ENCODE results near the gene FAM135A.

DNA sequence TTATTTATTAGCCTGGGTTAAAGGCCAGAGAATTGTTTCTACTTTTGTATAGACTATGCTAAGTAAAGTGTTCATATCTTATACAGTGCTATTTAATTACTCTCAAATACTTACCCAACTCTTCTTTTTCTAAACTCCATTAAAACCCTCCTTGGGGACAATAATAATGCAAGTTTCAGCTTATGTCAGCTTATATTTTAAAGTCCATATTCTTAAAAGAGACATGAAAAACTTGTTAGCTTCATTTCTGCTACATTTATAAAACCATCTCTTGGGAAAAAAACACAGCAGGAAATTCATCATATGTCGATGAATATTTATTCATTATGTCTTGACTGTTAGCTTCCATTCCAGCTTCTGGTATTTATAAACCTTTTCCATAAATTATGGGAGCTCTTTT, 81.5 kb downstream of the FAM135A start:
- no peak for TF ChIP-seq ZNF416 (tag by site-specific recombination; IDR thresholded peaks at IDR 0.05)
- TF ChIP-seq, protein P1, sequence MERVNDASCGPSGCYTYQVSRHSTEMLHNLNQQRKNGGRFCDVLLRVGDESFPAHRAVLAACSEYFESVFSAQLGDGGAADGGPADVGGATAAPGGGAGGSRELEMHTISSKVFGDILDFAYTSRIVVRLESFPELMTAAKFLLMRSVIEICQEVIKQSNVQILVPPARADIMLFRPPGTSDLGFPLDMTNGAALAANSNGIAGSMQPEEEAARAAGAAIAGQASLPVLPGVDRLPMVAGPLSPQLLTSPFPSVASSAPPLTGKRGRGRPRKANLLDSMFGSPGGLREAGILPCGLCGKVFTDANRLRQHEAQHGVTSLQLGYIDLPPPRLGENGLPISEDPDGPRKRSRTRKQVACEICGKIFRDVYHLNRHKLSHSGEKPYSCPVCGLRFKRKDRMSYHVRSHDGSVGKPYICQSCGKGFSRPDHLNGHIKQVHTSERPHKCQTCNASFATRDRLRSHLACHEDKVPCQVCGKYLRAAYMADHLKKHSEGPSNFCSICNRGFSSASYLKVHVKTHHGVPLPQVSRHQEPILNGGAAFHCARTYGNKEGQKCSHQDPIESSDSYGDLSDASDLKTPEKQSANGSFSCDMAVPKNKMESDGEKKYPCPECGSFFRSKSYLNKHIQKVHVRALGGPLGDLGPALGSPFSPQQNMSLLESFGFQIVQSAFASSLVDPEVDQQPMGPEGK (tag by site-specific recombination; IDR thresholded peaks at IDR 0.05): no peak
- TF ChIP-seq ZNF155 (tag by site-specific recombination; IDR thresholded peaks at IDR 0.05): no peak
- no peak for TF ChIP-seq ZFP41 (tag by site-specific recombination; IDR thresholded peaks at IDR 0.05; ENCODE audit: borderline replicate concordance)
- TF ChIP-seq, protein P2, sequence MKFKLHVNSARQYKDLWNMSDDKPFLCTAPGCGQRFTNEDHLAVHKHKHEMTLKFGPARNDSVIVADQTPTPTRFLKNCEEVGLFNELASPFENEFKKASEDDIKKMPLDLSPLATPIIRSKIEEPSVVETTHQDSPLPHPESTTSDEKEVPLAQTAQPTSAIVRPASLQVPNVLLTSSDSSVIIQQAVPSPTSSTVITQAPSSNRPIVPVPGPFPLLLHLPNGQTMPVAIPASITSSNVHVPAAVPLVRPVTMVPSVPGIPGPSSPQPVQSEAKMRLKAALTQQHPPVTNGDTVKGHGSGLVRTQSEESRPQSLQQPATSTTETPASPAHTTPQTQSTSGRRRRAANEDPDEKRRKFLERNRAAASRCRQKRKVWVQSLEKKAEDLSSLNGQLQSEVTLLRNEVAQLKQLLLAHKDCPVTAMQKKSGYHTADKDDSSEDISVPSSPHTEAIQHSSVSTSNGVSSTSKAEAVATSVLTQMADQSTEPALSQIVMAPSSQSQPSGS (tag by site-specific recombination; IDR thresholded peaks at IDR 0.05; ENCODE audit: low read depth): no peak
- no peak for TF ChIP-seq KLF10 (tag by site-specific recombination; IDR thresholded peaks at IDR 0.05)
- no peak for TF ChIP-seq IKZF3 (tag by site-specific recombination; IDR thresholded peaks at IDR 0.05)
- no peak for TF ChIP-seq ZNF274 (IDR thresholded peaks at IDR 0.05; ENCODE audit: low read length)
- no peak for TF ChIP-seq ZNF274 (tag by site-specific recombination; IDR thresholded peaks at IDR 0.05; ENCODE audit: borderline replicate concordance)
- TF ChIP-seq, protein P3, sequence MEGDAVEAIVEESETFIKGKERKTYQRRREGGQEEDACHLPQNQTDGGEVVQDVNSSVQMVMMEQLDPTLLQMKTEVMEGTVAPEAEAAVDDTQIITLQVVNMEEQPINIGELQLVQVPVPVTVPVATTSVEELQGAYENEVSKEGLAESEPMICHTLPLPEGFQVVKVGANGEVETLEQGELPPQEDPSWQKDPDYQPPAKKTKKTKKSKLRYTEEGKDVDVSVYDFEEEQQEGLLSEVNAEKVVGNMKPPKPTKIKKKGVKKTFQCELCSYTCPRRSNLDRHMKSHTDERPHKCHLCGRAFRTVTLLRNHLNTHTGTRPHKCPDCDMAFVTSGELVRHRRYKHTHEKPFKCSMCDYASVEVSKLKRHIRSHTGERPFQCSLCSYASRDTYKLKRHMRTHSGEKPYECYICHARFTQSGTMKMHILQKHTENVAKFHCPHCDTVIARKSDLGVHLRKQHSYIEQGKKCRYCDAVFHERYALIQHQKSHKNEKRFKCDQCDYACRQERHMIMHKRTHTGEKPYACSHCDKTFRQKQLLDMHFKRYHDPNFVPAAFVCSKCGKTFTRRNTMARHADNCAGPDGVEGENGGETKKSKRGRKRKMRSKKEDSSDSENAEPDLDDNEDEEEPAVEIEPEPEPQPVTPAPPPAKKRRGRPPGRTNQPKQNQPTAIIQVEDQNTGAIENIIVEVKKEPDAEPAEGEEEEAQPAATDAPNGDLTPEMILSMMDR (tag by site-specific recombination; IDR thresholded peaks at IDR 0.05): no peak
- TF ChIP-seq, protein P4, sequence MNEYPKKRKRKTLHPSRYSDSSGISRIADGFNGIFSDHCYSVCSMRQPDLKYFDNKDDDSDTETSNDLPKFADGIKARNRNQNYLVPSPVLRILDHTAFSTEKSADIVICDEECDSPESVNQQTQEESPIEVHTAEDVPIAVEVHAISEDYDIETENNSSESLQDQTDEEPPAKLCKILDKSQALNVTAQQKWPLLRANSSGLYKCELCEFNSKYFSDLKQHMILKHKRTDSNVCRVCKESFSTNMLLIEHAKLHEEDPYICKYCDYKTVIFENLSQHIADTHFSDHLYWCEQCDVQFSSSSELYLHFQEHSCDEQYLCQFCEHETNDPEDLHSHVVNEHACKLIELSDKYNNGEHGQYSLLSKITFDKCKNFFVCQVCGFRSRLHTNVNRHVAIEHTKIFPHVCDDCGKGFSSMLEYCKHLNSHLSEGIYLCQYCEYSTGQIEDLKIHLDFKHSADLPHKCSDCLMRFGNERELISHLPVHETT (tag by site-specific recombination; IDR thresholded peaks at IDR 0.05): no peak
- TF ChIP-seq TCF7L2 (IDR thresholded peaks at IDR 0.05; ENCODE audit: borderline replicate concordance, low read depth, low read length): no peak
- TF ChIP-seq YY1 (tag by site-specific recombination; IDR thresholded peaks at IDR 0.05): no peak
- TF ChIP-seq, protein P5, sequence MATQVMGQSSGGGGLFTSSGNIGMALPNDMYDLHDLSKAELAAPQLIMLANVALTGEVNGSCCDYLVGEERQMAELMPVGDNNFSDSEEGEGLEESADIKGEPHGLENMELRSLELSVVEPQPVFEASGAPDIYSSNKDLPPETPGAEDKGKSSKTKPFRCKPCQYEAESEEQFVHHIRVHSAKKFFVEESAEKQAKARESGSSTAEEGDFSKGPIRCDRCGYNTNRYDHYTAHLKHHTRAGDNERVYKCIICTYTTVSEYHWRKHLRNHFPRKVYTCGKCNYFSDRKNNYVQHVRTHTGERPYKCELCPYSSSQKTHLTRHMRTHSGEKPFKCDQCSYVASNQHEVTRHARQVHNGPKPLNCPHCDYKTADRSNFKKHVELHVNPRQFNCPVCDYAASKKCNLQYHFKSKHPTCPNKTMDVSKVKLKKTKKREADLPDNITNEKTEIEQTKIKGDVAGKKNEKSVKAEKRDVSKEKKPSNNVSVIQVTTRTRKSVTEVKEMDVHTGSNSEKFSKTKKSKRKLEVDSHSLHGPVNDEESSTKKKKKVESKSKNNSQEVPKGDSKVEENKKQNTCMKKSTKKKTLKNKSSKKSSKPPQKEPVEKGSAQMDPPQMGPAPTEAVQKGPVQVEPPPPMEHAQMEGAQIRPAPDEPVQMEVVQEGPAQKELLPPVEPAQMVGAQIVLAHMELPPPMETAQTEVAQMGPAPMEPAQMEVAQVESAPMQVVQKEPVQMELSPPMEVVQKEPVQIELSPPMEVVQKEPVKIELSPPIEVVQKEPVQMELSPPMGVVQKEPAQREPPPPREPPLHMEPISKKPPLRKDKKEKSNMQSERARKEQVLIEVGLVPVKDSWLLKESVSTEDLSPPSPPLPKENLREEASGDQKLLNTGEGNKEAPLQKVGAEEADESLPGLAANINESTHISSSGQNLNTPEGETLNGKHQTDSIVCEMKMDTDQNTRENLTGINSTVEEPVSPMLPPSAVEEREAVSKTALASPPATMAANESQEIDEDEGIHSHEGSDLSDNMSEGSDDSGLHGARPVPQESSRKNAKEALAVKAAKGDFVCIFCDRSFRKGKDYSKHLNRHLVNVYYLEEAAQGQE (tag by site-specific recombination; IDR thresholded peaks at IDR 0.05): no peak
- TF ChIP-seq ZNF785 (tag by site-specific recombination; IDR thresholded peaks at IDR 0.05): no peak

Measured in HEK293 (cell line).